Kidney (tissue), 14 donors: Measurements from ENCODE around the gene SPESP1. TPM values are rescaled to one million over a fixed set of nuclear protein-coding genes. Genes with fewer than 3 reads are reported as not detected.

Experiments
- DNase-seq, 5 donors: peaks; one replicate each; pipeline ENCODE4 v3.0.0-alpha.2; 2013 to 2020
- FAIRE-seq: peaks from 2 replicates; lab custom pipeline; 2012; peaks lifted over from hg19 to GRCh38; lab: Jason Lieb, UNC
- H3K27ac ChIP-seq, 2 donors: one replicate each; pipeline ENCODE4 v1.7.0; 2013; ENCODE audit warnings: low read depth in 2 of 2, low read length in 2 of 2, inconsistent platforms in 1 of 2
- H3K27me3 ChIP-seq: one replicate; pipeline ENCODE4 v1.7.1; 2013; ENCODE audit warnings: low read length, inconsistent platforms; ENCODE audit not compliant: control insufficient read depth, insufficient read depth
- H3K36me3 ChIP-seq, 3 donors: one replicate each; pipeline versions ENCODE4 v1.7.0 to v1.7.1; 2013; ENCODE audit warnings: low read length in 3 of 3, control low read depth in 1 of 3, inconsistent platforms in 1 of 3; ENCODE audit not compliant: insufficient read depth in 3 of 3, control insufficient read depth in 2 of 3
- H3K4me1 ChIP-seq, 3 donors: one replicate each; pipeline versions ENCODE4 v1.7.0 to v1.7.1; 2013; ENCODE audit warnings: low read length in 3 of 3, inconsistent platforms in 1 of 3, low read depth in 1 of 3; ENCODE audit not compliant: control insufficient read depth in 2 of 3, insufficient read depth in 2 of 3
- H3K4me3 ChIP-seq, 3 donors: one replicate each; pipeline versions ENCODE4 v1.7.0 to v1.8.1; 2013; ENCODE audit warnings: low read length in 3 of 3, control low read depth in 1 of 3, inconsistent platforms in 1 of 3
- H3K9ac ChIP-seq, 3 donors: one replicate each; pipeline versions ENCODE4 v1.7.0 to v1.7.1; 2013; ENCODE audit warnings: low read length in 3 of 3, control low read depth in 1 of 3, inconsistent platforms in 1 of 3
- H3K9me3 ChIP-seq, 3 donors: one replicate each; pipeline versions ENCODE4 v1.7.0 to v1.7.1; 2013; ENCODE audit warnings: low read length in 3 of 3, control low read depth in 1 of 3, inconsistent platforms in 1 of 3; ENCODE audit not compliant: control insufficient read depth in 2 of 3, insufficient read depth in 1 of 3
- intact Hi-C: fragments of 100-400 bp; cut with DNase I; formaldehyde crosslinking; loops from one replicate; pipeline ENCODE4 v1.11.1; 2022
- polyA plus RNA-seq: library from polyadenylated mRNA; stranded (reverse); fragments of 350-450 nt; fragmentation: Illumina TruSeq; extraction: RNeasy Lipid Tissue Mini Kit (QIAGEN cat#74804); gene quantifications from one replicate; pipeline ENCODE4 v1.2.3, GENCODE V29; 2014; ENCODE audit warnings: low read depth, low replicate concordance; ENCODE audit not compliant: insufficient read depth
- total RNA-seq: library from RNA; stranded (reverse); fragmentation: NEBNext Ultra II Directional; extraction: Animal tissue kit (Norgen Biotek cat#: 25700); gene quantifications from one replicate; pipeline ENCODE4 v1.2.1, GENCODE V29; 2021
- TF ChIP-seq, protein P1 (sequence below): IDR thresholded peaks from 3 replicates; pipeline ENCODE4 v1.5.1; 2012; ENCODE audit warnings: mild to moderate bottlenecking, moderate library complexity, borderline replicate concordance; ENCODE audit not compliant: insufficient read depth; ENCODE audit errors: extremely low read depth
- donor health status: control.
- donor health status: control.
- donor health status: control.
- donor health status: control.
- donor health status: control.
- donor health status: DM: yes; HTN: yes; CAD: no.
- donor health status: Normal renal cell carcinoma (clear cell type).

Gene SPESP1
- total and polyA plus RNA-seq, 2 donors from 2014 or later: 3.7 to 4.1 TPM

DNA sequence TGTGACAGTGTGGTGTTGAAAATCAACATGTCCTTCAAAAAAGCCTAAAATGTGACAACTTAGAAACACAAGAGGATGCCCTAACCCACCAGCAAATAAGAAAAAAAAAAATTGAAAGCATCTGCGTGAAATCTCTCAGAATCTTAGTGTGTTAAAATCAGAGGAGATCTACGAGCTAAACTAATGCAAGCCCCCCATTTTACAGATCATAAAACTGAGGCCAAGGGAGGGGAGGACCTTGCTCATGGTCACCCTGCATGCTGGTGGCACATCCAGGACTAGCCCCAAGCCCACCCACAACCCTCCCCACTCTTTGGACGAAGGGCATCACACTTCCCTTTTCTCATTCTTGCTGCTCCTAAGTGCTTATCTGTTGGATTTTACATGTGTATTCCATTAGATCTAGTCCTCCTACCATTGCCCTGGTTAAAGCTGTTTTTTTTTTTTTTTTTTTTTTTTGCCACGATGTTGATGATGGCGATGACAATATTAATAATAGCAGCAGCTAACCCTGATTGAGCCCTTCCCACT lies 55.1 kb downstream of the SPESP1 start:
- Histone ChIP-seq H3K9me3 (no peaks in the 10 kb centered on the region), H3K9ac (no peak overlapping the region), H3K4me3 (no peak overlapping the region), H3K36me3 (no peaks in the 10 kb centered on the region), H3K27ac (no peak overlapping the region), H3K4me1 (no peaks in the 10 kb centered on the region), H3K27me3 (no peaks in the 10 kb centered on the region)
- DNase-seq (no peak), FAIRE-seq (no peak)
- TF ChIP-seq, protein P1, sequence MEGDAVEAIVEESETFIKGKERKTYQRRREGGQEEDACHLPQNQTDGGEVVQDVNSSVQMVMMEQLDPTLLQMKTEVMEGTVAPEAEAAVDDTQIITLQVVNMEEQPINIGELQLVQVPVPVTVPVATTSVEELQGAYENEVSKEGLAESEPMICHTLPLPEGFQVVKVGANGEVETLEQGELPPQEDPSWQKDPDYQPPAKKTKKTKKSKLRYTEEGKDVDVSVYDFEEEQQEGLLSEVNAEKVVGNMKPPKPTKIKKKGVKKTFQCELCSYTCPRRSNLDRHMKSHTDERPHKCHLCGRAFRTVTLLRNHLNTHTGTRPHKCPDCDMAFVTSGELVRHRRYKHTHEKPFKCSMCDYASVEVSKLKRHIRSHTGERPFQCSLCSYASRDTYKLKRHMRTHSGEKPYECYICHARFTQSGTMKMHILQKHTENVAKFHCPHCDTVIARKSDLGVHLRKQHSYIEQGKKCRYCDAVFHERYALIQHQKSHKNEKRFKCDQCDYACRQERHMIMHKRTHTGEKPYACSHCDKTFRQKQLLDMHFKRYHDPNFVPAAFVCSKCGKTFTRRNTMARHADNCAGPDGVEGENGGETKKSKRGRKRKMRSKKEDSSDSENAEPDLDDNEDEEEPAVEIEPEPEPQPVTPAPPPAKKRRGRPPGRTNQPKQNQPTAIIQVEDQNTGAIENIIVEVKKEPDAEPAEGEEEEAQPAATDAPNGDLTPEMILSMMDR: no peak
- intact Hi-C loops: no loop called here

DNA sequence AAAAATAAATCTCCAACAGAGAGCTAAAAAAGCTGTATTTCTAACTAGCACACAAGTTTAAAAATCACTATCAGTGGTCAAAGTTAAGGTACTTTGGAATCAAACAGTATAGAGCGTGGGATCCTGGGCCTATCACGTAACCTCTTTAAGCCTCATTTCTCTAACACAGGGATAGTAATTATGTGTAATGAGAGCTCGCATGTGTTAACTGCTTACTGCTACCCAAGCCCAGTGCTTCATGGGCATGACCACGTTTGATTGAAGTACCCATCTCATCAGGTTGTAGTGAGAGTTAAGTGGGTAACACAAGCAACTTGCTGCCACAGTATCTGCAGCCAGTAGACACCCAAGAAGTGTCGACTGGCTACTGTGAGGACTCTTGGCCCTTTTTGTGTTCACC lies 56.0 kb downstream of the SPESP1 start:
- H3K4me3 ChIP-seq: no peak overlapping the region
- H3K9ac ChIP-seq: no peak overlapping the region
- no peaks in the 10 kb centered on the region for H3K36me3 ChIP-seq
- no peaks in the 10 kb centered on the region for H3K27me3 ChIP-seq
- no peaks in the 10 kb centered on the region for H3K4me1 ChIP-seq
- DNase-seq (peak in 3 of 5 donors; percentile 25 to 66 (median 54)), FAIRE-seq (no peak)
- H3K9me3 ChIP-seq: no peaks in the 10 kb centered on the region
- TF ChIP-seq, protein P1: no peak
- intact Hi-C loops: no loop called here
- H3K27ac ChIP-seq: no peak overlapping the region

DNA sequence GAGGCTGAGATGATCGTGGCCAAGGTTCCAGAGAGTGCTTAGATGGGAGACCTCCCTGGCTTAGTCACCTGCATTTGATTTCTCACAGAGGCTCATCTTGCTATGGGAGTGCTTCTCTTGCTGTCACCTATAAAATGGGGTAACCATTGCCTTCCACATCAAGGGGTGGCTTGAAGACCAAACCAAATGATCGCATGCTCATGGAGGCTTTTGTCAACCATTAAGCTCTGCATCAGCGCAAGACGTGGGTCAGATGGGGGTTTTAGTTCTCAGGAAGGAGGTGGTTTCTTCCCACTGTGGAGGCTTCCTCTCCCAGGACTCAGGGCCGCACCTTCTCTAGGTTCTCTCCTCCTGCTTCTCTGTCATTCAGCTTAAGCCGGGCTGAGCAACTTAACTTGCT lies 56.8 kb downstream of the SPESP1 start:
- DNase-seq (no peak), FAIRE-seq (no peak)
- TF ChIP-seq, protein P1: no peak
- intact Hi-C loops: no loop called here
- no peaks in the 10 kb centered on the region for H3K36me3 ChIP-seq
- H3K9ac ChIP-seq: no peak overlapping the region
- H3K27ac ChIP-seq: no peak overlapping the region
- no peaks in the 10 kb centered on the region for H3K4me1 ChIP-seq
- no peaks in the 10 kb centered on the region for H3K9me3 ChIP-seq
- no peak overlapping the region for H3K4me3 ChIP-seq
- H3K27me3 ChIP-seq: no peaks in the 10 kb centered on the region

DNA sequence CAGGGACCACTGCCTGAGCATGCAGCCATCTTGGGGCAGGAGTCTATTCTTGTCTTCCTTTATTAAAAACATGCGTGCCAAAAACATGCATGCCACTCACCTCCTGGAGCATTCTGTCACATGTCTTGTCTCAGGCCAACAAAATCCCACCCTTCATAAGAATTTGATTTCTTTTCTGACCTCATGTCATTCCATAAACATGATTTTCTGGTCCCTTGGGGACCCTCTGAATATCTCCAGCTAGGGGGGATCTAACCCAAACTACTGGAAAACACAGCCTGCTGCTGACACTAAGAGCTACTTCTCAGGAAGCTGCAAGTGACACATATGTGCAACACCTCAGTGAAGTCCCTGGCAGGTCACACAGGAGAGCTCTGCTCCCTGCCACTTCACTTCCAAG lies 57.4 kb downstream of the SPESP1 start:
- intact Hi-C loops: no loop called here
- no peaks in the 10 kb centered on the region for H3K36me3 ChIP-seq
- no peak overlapping the region for H3K9ac ChIP-seq
- H3K4me1 ChIP-seq: no peaks in the 10 kb centered on the region
- H3K4me3 ChIP-seq: no peak overlapping the region
- TF ChIP-seq, protein P1: no peak
- no peaks in the 10 kb centered on the region for H3K27me3 ChIP-seq
- DNase-seq (no peak), FAIRE-seq (no peak)
- no peak overlapping the region for H3K27ac ChIP-seq
- H3K9me3 ChIP-seq: no peaks in the 10 kb centered on the region
